Stimulated activated CD4-positive, alpha-beta T cell treated with anti-CD3 and anti-CD28 coated beads, Interleukin-1b, Interleukin-23, amount 100 ng/mL, for 4 hours (primary cell): ENCODE data around the gene TRIM44.
"Not testable (repeated sequence)": the region's sequence is repeated elsewhere in the genome, so short reads cannot be mapped to it uniquely, and the experiment has no call there.

Experiments used
- DNase-seq, 2 donors: peaks; one replicate each; pipeline ENCODE4 v3.0.0-alpha.2; 2020; ENCODE audit warnings: low read depth in 2 of 2

Gene TRIM44

GRCh38 chr11:35814720-35815305, 152.2 kb downstream of the TRIM44 start:
- DNase-seq, result no peak

- no peak for DNase-seq
Measured at GRCh38 chr11:35815556-35816315, 153.2 kb downstream of the TRIM44 start.

- no peak for DNase-seq
Measured at GRCh38 chr11:35820614-35821013, 158.0 kb downstream of the TRIM44 start.

GRCh38 chr11:35822815-35823495, 160.4 kb downstream of the TRIM44 start:
- no peak for DNase-seq

GRCh38 chr11:35823742-35824298, 161.2 kb downstream of the TRIM44 start:
- DNase-seq, result no peak

- no peak for DNase-seq
Measured at GRCh38 chr11:35825386-35825785, 162.8 kb downstream of the TRIM44 start.

- no peak for DNase-seq
Measured at GRCh38 chr11:35826006-35826405, 163.4 kb downstream of the TRIM44 start.

GRCh38 chr11:35826949-35827348, 164.4 kb downstream of the TRIM44 start:
- no peak for DNase-seq

- no peak for DNase-seq
Measured at GRCh38 chr11:35836205-35836604, 173.6 kb downstream of the TRIM44 start.

- DNase-seq, result no peak
Measured at GRCh38 chr11:35838071-35838470, 175.5 kb downstream of the TRIM44 start.

GRCh38 chr11:35838697-35839367, 176.3 kb downstream of the TRIM44 start:
- DNase-seq, result not testable (repeated sequence)

- DNase-seq, result no peak
Measured at GRCh38 chr11:35839368-35840161, 177.0 kb downstream of the TRIM44 start.

GRCh38 chr11:35841733-35842132, 179.2 kb downstream of the TRIM44 start:
- DNase-seq, result no peak

- no peak for DNase-seq
Measured at GRCh38 chr11:35842958-35843357, 180.4 kb downstream of the TRIM44 start.

- no peak for DNase-seq
Measured at GRCh38 chr11:35844579-35844978, 182.0 kb downstream of the TRIM44 start.

- DNase-seq, result no peak
Measured at GRCh38 chr11:35845860-35846259, 183.3 kb downstream of the TRIM44 start.

- DNase-seq, result no peak
Measured at GRCh38 chr11:35846874-35847273, 184.3 kb downstream of the TRIM44 start.

- DNase-seq, result no peak
Measured at GRCh38 chr11:35847473-35847872, 184.9 kb downstream of the TRIM44 start.

- DNase-seq, result no peak
Measured at GRCh38 chr11:35848616-35849015, 186.0 kb downstream of the TRIM44 start.

- no peak for DNase-seq
Measured at GRCh38 chr11:35850191-35850590, 187.6 kb downstream of the TRIM44 start.

GRCh38 chr11:35851342-35851741, 188.8 kb downstream of the TRIM44 start:
- no peak for DNase-seq
